Activated T-cell treated with anti-CD3 and anti-CD28 coated beads, Interleukin-2, amount 50 U/mL, for 4 hours (primary cell): ENCODE data around the gene FGF3. TPM values are rescaled to one million over a fixed set of nuclear protein-coding genes. Genes with fewer than 3 reads are reported as not detected.

Experiments
- ATAC-seq, 2 donors: fragments of 200-7000 bp; cut with Tn5 transposase; one replicate each; pipeline ENCODE4 v1.10.0; 2021
- DNase-seq: peaks from one replicate; pipeline ENCODE4 v3.0.0-alpha.2; 2020
- H3K27me3 Mint-ChIP-seq: one replicate; pipeline ENCODE4 v1.8.0; 2021; ENCODE audit warnings: low read depth, mixed read lengths
- H3K36me3 Mint-ChIP-seq: one replicate; pipeline ENCODE4 v1.8.0; 2022; ENCODE audit warnings: mixed read lengths; ENCODE audit not compliant: insufficient read depth
- H3K4me1 Mint-ChIP-seq: one replicate; pipeline ENCODE4 v1.8.0; 2021; ENCODE audit warnings: low read depth, mixed read lengths
- H3K4me3 Mint-ChIP-seq: one replicate; pipeline ENCODE4 v1.8.0; 2021; ENCODE audit warnings: mild to moderate bottlenecking, moderate library complexity, mixed read lengths
- H3K9me3 Mint-ChIP-seq: one replicate; pipeline ENCODE4 v1.8.0; 2021; ENCODE audit warnings: mixed read lengths
- total RNA-seq, 3 donors: library from RNA; stranded (reverse); gene quantifications; one replicate each; pipeline ENCODE4 v1.2.1, GENCODE V29; 2021

FGF3 gene
- total RNA-seq, 3 donors from 2014 or later: not detected

- Mint-ChIP-seq H3K36me3 (no peaks in the 10 kb centered on the region), H3K4me1 (peaks cover 9% of the 10 kb centered on the region), H3K4me3 (no peak overlapping the region), H3K9me3 (no peaks in the 10 kb centered on the region), H3K27me3 (peaks cover 44% of the 10 kb centered on the region)
- DNase-seq (no peak), ATAC-seq (no peak)
These were observed 18.6 kb upstream of the FGF3 start for GRCh38 chr11:69837791-69838190.

- Mint-ChIP-seq H3K4me3 (no peak overlapping the region), H3K9me3 (no peaks in the 10 kb centered on the region), H3K27me3 (peaks cover 53% of the 10 kb centered on the region), H3K36me3 (no peaks in the 10 kb centered on the region), H3K4me1 (peaks cover 9% of the 10 kb centered on the region)
- DNase-seq (no peak), ATAC-seq (no peak)
These were observed 17.2 kb upstream of the FGF3 start for GRCh38 chr11:69836401-69836800.

- no peaks in the 10 kb centered on the region for H3K36me3 Mint-ChIP-seq
- DNase-seq (no peak), ATAC-seq (no peak)
- H3K27me3 Mint-ChIP-seq: peaks cover 50% of the 10 kb centered on the region
- no peaks in the 10 kb centered on the region for H3K9me3 Mint-ChIP-seq
- no peak overlapping the region for H3K4me3 Mint-ChIP-seq
- peaks cover 9% of the 10 kb centered on the region for H3K4me1 Mint-ChIP-seq
These were observed 15.9 kb upstream of the FGF3 start for GRCh38 chr11:69834811-69835800.

GRCh38 chr11:69834251-69834650 is 15.0 kb upstream of the FGF3 start:
- Mint-ChIP-seq H3K36me3 (no peaks in the 10 kb centered on the region), H3K4me3 (no peak overlapping the region), H3K9me3 (no peaks in the 10 kb centered on the region), H3K27me3 (peaks cover 50% of the 10 kb centered on the region), H3K4me1 (peaks cover 9% of the 10 kb centered on the region)
- no peak for DNase-seq
- ATAC-seq: no peak

GRCh38 chr11:69832561-69833413 is 13.6 kb upstream of the FGF3 start:
- Mint-ChIP-seq H3K36me3 (no peaks in the 10 kb centered on the region), H3K27me3 (peaks cover 45% of the 10 kb centered on the region), H3K4me1 (peaks cover 9% of the 10 kb centered on the region), H3K4me3 (no peak overlapping the region), H3K9me3 (no peaks in the 10 kb centered on the region)
- ATAC-seq (no peak), DNase-seq (no peak)

GRCh38 chr11:69831985-69832384 is 12.8 kb upstream of the FGF3 start:
- Mint-ChIP-seq H3K36me3 (no peaks in the 10 kb centered on the region), H3K4me3 (no peak overlapping the region), H3K4me1 (peaks cover 9% of the 10 kb centered on the region), H3K9me3 (no peaks in the 10 kb centered on the region), H3K27me3 (peaks cover 45% of the 10 kb centered on the region)
- DNase-seq (no peak), ATAC-seq (no peak)

- Mint-ChIP-seq H3K4me1 (peaks cover 1% of the 10 kb centered on the region), H3K9me3 (no peaks in the 10 kb centered on the region), H3K27me3 (peaks cover 38% of the 10 kb centered on the region), H3K36me3 (no peaks in the 10 kb centered on the region), H3K4me3 (no peak overlapping the region)
- DNase-seq (no peak), ATAC-seq (no peak)
These were observed 10.9 kb upstream of the FGF3 start for GRCh38 chr11:69830086-69830485.

GRCh38 chr11:69828971-69829344 is 9.7 kb upstream of the FGF3 start:
- Mint-ChIP-seq H3K36me3 (no peaks in the 10 kb centered on the region), H3K4me1 (no peaks in the 10 kb centered on the region), H3K27me3 (peaks cover 35% of the 10 kb centered on the region), H3K4me3 (no peak overlapping the region), H3K9me3 (no peaks in the 10 kb centered on the region)
- DNase-seq (no peak), ATAC-seq (no peak)

GRCh38 chr11:69828276-69828970 is 9.2 kb upstream of the FGF3 start:
- ATAC-seq (no peak), DNase-seq (no peak)
- Mint-ChIP-seq H3K27me3 (peaks cover 32% of the 10 kb centered on the region), H3K9me3 (no peaks in the 10 kb centered on the region), H3K4me1 (no peaks in the 10 kb centered on the region), H3K4me3 (no peak overlapping the region), H3K36me3 (no peaks in the 10 kb centered on the region)

GRCh38 chr11:69826773-69827172 is 7.6 kb upstream of the FGF3 start:
- no peak for ATAC-seq
- H3K27me3 Mint-ChIP-seq: peaks cover 23% of the 10 kb centered on the region
- H3K4me3 Mint-ChIP-seq: no peak overlapping the region
- H3K4me1 Mint-ChIP-seq: no peaks in the 10 kb centered on the region
- no peak for DNase-seq
- H3K9me3 Mint-ChIP-seq: no peaks in the 10 kb centered on the region
- no peaks in the 10 kb centered on the region for H3K36me3 Mint-ChIP-seq

- H3K4me1 Mint-ChIP-seq: no peaks in the 10 kb centered on the region
- ATAC-seq (no peak), DNase-seq (no peak)
- no peaks in the 10 kb centered on the region for H3K9me3 Mint-ChIP-seq
- H3K27me3 Mint-ChIP-seq: peaks cover 20% of the 10 kb centered on the region
- H3K36me3 Mint-ChIP-seq: no peaks in the 10 kb centered on the region
- no peak overlapping the region for H3K4me3 Mint-ChIP-seq
These were observed 6.7 kb upstream of the FGF3 start for GRCh38 chr11:69825941-69826340.

GRCh38 chr11:69825037-69825834 is 6.0 kb upstream of the FGF3 start:
- H3K9me3 Mint-ChIP-seq: no peaks in the 10 kb centered on the region
- H3K36me3 Mint-ChIP-seq: no peaks in the 10 kb centered on the region
- no peak for ATAC-seq
- peaks cover 27% of the 10 kb centered on the region for H3K27me3 Mint-ChIP-seq
- no peaks in the 10 kb centered on the region for H3K4me1 Mint-ChIP-seq
- no peak for DNase-seq
- no peak overlapping the region for H3K4me3 Mint-ChIP-seq

- DNase-seq (no peak), ATAC-seq (no peak)
- Mint-ChIP-seq H3K9me3 (no peaks in the 10 kb centered on the region), H3K4me3 (no peak overlapping the region), H3K27me3 (peaks cover 34% of the 10 kb centered on the region), H3K36me3 (no peaks in the 10 kb centered on the region), H3K4me1 (no peaks in the 10 kb centered on the region)
These were observed 4.5 kb upstream of the FGF3 start for GRCh38 chr11:69823641-69824265.
